GM20000 (cell line): ENCODE results near the gene CDKL1.
"Not testable (repeated sequence)": the region's sequence is repeated elsewhere in the genome, so short reads cannot be mapped to it uniquely, and the experiment has no call there.

Experiments used
- DNase-seq: peaks from one replicate; pipeline ENCODE4 v3.0.0; 2012; ENCODE audit warnings: low spot score
- CTCF ChIP-seq: IDR thresholded peaks from 2 replicates; pipeline ENCODE4 v1.5.1; 2012; ENCODE audit warnings: mild to moderate bottlenecking, control low read depth; ENCODE audit errors: extremely low read depth, missing control alignments

The CDKL1 gene

GRCh38 chr14:50357124-50357523, 39.6 kb downstream of the CDKL1 start:
- no peak for DNase-seq
- TF ChIP-seq CTCF = no peak

- not testable (repeated sequence) for DNase-seq
Observed at GRCh38 chr14:50356283-50356682, 40.4 kb downstream of the CDKL1 start.

DNA sequence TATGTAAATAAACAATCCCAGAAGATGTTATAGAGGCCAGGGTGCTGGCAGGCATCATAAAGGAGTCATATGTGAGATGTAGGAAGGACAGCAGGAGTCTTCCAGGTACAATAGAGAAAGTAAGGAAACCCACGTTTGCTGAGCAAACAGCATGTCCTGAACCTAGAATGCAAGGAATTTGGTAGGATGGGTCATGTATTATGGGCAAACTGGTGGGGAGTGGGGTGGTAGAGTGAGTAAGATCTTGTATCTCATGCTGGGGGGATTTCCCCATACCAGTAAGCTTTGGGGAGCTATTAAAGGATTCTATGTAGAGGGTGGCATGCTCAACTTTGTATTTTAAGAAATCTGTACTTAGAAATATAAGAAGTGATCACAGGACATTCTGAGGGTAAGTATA, 41.0 kb downstream of the CDKL1 start:
- TF ChIP-seq CTCF = no peak
- no peak for DNase-seq

- TF ChIP-seq CTCF = no peak
Observed at GRCh38 chr14:50354527-50354926, 42.2 kb downstream of the CDKL1 start.

GRCh38 chr14:50353126-50353525, 43.6 kb downstream of the CDKL1 start:
- no peak for TF ChIP-seq CTCF
- DNase-seq = no peak

More at GRCh38 chr14:50354527-50354926, 42.2 kb downstream of the CDKL1 start:
- DNase-seq = no peak

- no peak for TF ChIP-seq CTCF
Observed at GRCh38 chr14:50352584-50352983, 44.1 kb downstream of the CDKL1 start.

DNA sequence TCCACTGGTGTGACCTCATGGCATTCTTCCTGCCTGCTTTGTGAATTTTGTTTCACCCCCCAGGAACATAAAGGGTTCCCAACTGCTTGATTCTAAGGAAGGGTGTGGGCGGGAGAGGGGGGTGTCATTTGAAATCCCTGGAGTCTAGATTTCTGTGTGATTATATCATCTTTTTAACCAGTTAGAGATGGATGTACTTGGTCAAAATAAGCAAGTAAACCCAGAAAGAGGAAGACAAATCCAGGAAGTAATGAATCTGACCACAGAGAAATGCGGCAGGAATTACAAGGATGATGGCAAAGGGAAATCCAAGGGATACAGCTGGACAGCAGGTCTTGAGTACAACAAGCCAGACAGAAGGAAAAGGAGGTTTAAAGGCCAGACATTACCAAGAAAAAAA, 45.7 kb downstream of the CDKL1 start:
- DNase-seq = no peak
- TF ChIP-seq CTCF = no peak

More at GRCh38 chr14:50352584-50352983, 44.1 kb downstream of the CDKL1 start:
- no peak for DNase-seq

DNA sequence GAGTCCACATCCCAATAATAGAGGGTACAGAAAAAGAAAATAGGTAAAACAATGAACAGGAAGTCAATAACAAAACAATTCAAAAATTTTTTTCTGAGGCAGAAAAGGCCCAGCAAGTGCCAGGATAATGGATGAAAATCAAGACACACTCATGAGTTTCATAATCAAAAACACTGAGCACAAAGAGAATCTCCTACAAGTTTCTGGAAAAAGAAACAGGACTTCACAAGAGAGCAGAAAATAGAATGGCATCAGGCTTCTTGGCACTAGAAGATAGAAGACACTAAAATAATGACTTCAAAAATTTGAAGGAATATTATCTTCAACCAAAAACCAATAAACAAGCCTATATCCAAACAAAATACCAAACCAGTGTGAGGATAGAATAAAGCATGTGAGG, 47.7 kb downstream of the CDKL1 start:
- no peak for TF ChIP-seq CTCF
- no peak for DNase-seq
